Hepatocyte (in vitro differentiated cells): ENCODE data around the gene EDC3.

Experiments used
- EZH2phosphoT487 ChIP-seq: fragments of 200-600 bp; sonication (generic); IDR thresholded peaks from one replicate; pipeline ENCODE4 v1.6.1; 2018; ENCODE audit warnings: antibody characterized with exemption, mild to moderate bottlenecking, low read depth, moderate library complexity; ENCODE audit not compliant: unreplicated experiment, severe bottlenecking
- TF ChIP-seq, protein P1 (sequence below): fragments of 200-600 bp; sonication (generic); IDR thresholded peaks from 2 replicates; pipeline ENCODE4 v1.5.1; 2016; ENCODE audit warnings: antibody characterized with exemption, mild to moderate bottlenecking; ENCODE audit not compliant: poor library complexity

DNA sequence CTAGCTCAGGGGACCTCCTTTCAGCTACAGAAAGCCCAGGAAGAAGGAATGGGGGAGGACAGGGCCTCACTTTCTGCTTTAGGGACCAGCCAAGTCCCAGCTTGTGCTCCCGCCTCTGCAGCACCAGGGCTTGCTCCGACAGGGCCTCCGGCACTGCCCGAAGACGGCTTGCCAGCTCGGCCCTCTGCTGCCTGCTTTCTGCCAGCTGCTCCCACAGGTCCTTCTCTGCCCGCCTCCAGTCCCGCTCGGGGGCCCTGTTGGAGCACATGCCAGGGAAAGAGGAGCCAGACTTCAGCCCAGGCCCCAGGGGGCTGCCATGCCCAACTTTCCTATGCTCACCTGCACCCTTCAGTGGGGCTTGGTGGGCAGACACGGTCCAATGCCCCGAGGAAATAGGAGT is 84.5 kb downstream of the EDC3 start:
- TF ChIP-seq, protein P1, sequence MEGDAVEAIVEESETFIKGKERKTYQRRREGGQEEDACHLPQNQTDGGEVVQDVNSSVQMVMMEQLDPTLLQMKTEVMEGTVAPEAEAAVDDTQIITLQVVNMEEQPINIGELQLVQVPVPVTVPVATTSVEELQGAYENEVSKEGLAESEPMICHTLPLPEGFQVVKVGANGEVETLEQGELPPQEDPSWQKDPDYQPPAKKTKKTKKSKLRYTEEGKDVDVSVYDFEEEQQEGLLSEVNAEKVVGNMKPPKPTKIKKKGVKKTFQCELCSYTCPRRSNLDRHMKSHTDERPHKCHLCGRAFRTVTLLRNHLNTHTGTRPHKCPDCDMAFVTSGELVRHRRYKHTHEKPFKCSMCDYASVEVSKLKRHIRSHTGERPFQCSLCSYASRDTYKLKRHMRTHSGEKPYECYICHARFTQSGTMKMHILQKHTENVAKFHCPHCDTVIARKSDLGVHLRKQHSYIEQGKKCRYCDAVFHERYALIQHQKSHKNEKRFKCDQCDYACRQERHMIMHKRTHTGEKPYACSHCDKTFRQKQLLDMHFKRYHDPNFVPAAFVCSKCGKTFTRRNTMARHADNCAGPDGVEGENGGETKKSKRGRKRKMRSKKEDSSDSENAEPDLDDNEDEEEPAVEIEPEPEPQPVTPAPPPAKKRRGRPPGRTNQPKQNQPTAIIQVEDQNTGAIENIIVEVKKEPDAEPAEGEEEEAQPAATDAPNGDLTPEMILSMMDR: no peak
- no peak for TF ChIP-seq EZH2phosphoT487
